HCT116 (cell line): ENCODE measurements around the gene CALCOCO1. TPM values are rescaled to one million over a fixed set of nuclear protein-coding genes. Genes with fewer than 3 reads are reported as not detected.

Experiments
- ATAC-seq: fragments of 200-7000 bp; cut with Tn5 transposase; 2 replicates; pipeline ENCODE4 v1.9.1; 2020; ENCODE audit warnings: mild to moderate bottlenecking, moderate library complexity
- BruUV-seq: library from RNA; stranded (reverse); fragments of 400-500 nt; replicated peaks from 2 replicates; lab custom pipeline; 2021; lab: Mats Ljungman, UMichigan
- CTCF ChIA-PET: fragments of 300-600 bp; sonication (Branson Sonifier 250); formaldehyde crosslinking; loops from one replicate; lab custom pipeline; 2021; ENCODE audit warnings: antibody characterized with exemption; lab: Charles Lee
- POLR2A ChIA-PET: fragments of 300-600, 350-600 bp; sonication (Branson Sonifier 250); formaldehyde crosslinking; loops from one replicate; lab custom pipeline; 2021; ENCODE audit warnings: antibody characterized with exemption; lab: Charles Lee
- RAD21 ChIA-PET, 2 experiments: fragments of 300-600 bp; sonication (Branson Sonifier 250); formaldehyde crosslinking; loops; one replicate each; lab custom pipeline; 2023; ENCODE audit warnings: low total read pairs in 2 of 2; ENCODE audit not compliant: uncharacterized antibody in 2 of 2, unreplicated experiment in 2 of 2, low non-redundant PET in 1 of 2; lab: Charles Lee
- DNase-seq: peaks from one replicate; pipeline ENCODE4 v3.0.0-alpha.2; 2010; ENCODE audit warnings: low read depth, low spot score
- H2AFZ ChIP-seq: fragments of 200-600 bp; shearing (Covaris generic), sonication (generic); 2 replicates; pipeline ENCODE4 v1.6.1; 2017; ENCODE audit warnings: low read depth, mixed run types, mixed read lengths, antibody characterized with exemption, low read length; ENCODE audit not compliant: poor library complexity, severe bottlenecking
- H3K27ac ChIP-seq: 2 replicates; pipeline ENCODE4 v1.5.1; 2012; ENCODE audit warnings: low read depth, low read length
- H3K27me3 ChIP-seq: fragments of 200-600 bp; sonication (generic); 2 replicates; pipeline ENCODE4 v1.6.1; 2016; ENCODE audit warnings: mixed run types, low read length, mixed read lengths; ENCODE audit not compliant: insufficient read depth
- H3K36me3 ChIP-seq, 2 experiments: fragments of 200-500 bp in 1 of 2; fragments of 200-600 bp in 1 of 2; sonication (Bioruptor generic) in 1 of 2; sonication (generic) in 1 of 2; 2 replicates each; pipeline versions ENCODE4 v1.5.1 to v1.6.1; 2014 to 2016; ENCODE audit warnings: low read length in 2 of 2, inconsistent platforms in 1 of 2, mixed read lengths in 1 of 2, mixed run types in 1 of 2; ENCODE audit not compliant: insufficient read depth in 2 of 2, control insufficient read depth in 1 of 2
- H3K4me1 ChIP-seq, 2 experiments: fragments of 200-600 bp in 1 of 2; sonication (generic) in 1 of 2; 2 replicates each; pipeline versions ENCODE4 v1.5.1 to v1.6.1; 2012 to 2017; ENCODE audit warnings: low read length in 2 of 2, inconsistent platforms in 1 of 2, mild to moderate bottlenecking in 1 of 2, mixed read lengths in 1 of 2, mixed run types in 1 of 2, moderate library complexity in 1 of 2; ENCODE audit not compliant: insufficient read depth in 2 of 2, control insufficient read depth in 1 of 2
- H3K4me2 ChIP-seq: fragments of 200-600 bp; sonication (generic); 2 replicates; pipeline ENCODE4 v1.6.1; 2017; ENCODE audit warnings: mixed run types, low read length, mixed read lengths
- H3K4me3 ChIP-seq, 2 experiments: fragments of 200-600 bp in 1 of 2; sonication (generic) in 1 of 2; replicated peaks in 1 of 2; 2 replicates each; pipeline ENCODE4 v1.5.1; 2011 to 2016; ENCODE audit warnings: low read length in 2 of 2, control low read depth in 1 of 2, low read depth in 1 of 2, mild to moderate bottlenecking in 1 of 2, mixed read lengths in 1 of 2, mixed run types in 1 of 2
- H3K79me2 ChIP-seq: fragments of 200-600 bp; sonication (generic); 2 replicates; pipeline ENCODE4 v1.6.1; 2017; ENCODE audit warnings: mild to moderate bottlenecking, mixed run types, low read length, moderate library complexity, mixed read lengths; ENCODE audit not compliant: insufficient read depth
- H3K9ac ChIP-seq: fragments of 200-600 bp; sonication (generic); 2 replicates; pipeline ENCODE4 v1.6.1; 2016; ENCODE audit warnings: low read length, mixed read lengths
- H3K9me2 ChIP-seq: fragments of 200-600 bp; sonication (generic), shearing (Covaris generic); 2 replicates; pipeline ENCODE4 v1.6.1; 2017; ENCODE audit warnings: mixed run types, mild to moderate bottlenecking, moderate library complexity; ENCODE audit not compliant: insufficient read depth
- H3K9me3 ChIP-seq, 2 experiments: fragments of 200-500 bp in 1 of 2; fragments of 200-600 bp in 1 of 2; sonication (Bioruptor generic) in 1 of 2; sonication (generic) in 1 of 2; 2 replicates each; pipeline ENCODE4 v1.6.1; 2014 to 2017; ENCODE audit warnings: low read length in 2 of 2, mixed read lengths in 2 of 2, inconsistent platforms in 1 of 2, low read depth in 1 of 2, mild to moderate bottlenecking in 1 of 2, mixed run types in 1 of 2, moderate library complexity in 1 of 2; ENCODE audit not compliant: control insufficient read depth in 1 of 2, insufficient read depth in 1 of 2
- H4K20me1 ChIP-seq: fragments of 200-600 bp; sonication (generic), shearing (Covaris generic); 2 replicates; pipeline ENCODE4 v1.6.1; 2017; ENCODE audit warnings: mixed run types, mild to moderate bottlenecking, moderate library complexity; ENCODE audit not compliant: insufficient read depth
- EZH2 ChIP-seq: fragments of 200-600 bp; sonication (generic); IDR thresholded peaks from 2 replicates; pipeline ENCODE4 v1.6.1; 2017; ENCODE audit warnings: antibody characterized with exemption, mixed run types
- JUND ChIP-seq: IDR thresholded peaks from 2 replicates; pipeline ENCODE4 v1.6.1; 2012
- POLR2A ChIP-seq: IDR thresholded peaks from 2 replicates; pipeline ENCODE4 v1.7.0; 2011; ENCODE audit warnings: borderline replicate concordance; ENCODE audit not compliant: insufficient read depth, insufficient read length; ENCODE audit errors: extremely low read depth
- RAD21 ChIP-seq: IDR thresholded peaks from 2 replicates; pipeline ENCODE4 v1.6.1; 2012; ENCODE audit warnings: low read depth, mild to moderate bottlenecking
- SIN3A ChIP-seq: IDR thresholded peaks from 2 replicates; pipeline ENCODE4 v1.6.1; 2012; ENCODE audit warnings: low read depth
- SP1 ChIP-seq: IDR thresholded peaks from 2 replicates; pipeline ENCODE4 v1.6.1; 2012; ENCODE audit warnings: low read depth
- SRF ChIP-seq: IDR thresholded peaks from 2 replicates; pipeline ENCODE4 v1.6.1; 2012; ENCODE audit warnings: low read depth
- TCF7L2 ChIP-seq: IDR thresholded peaks from 2 replicates; pipeline ENCODE4 v1.7.0; 2011; ENCODE audit warnings: borderline replicate concordance, inconsistent platforms; ENCODE audit not compliant: insufficient read depth, insufficient read length; ENCODE audit errors: extremely low read depth
- YY1 ChIP-seq: IDR thresholded peaks from 2 replicates; pipeline ENCODE4 v1.6.1; 2011; ENCODE audit warnings: low read length, low read depth, moderate library complexity, mild to moderate bottlenecking; ENCODE audit not compliant: insufficient replicate concordance; ENCODE audit errors: extremely low read depth
- ZFX ChIP-seq: fragments of 450-650 bp; IDR thresholded peaks from 2 replicates; pipeline ENCODE4 v1.6.1; 2017
- intact Hi-C: fragments of 100-400 bp; cut with micrococcal nuclease; formaldehyde crosslinking; loops from 2 replicates; pipeline ENCODE4 v1.10.0; 2022
- total RNA-seq: library from RNA; stranded (reverse); gene quantifications from one replicate; pipeline ENCODE4 v1.2.1, GENCODE V29; 2021; ENCODE audit not compliant: unreplicated experiment
- TF ChIP-seq, protein P1 (sequence below), 3 experiments: fragments of 200-600 bp in 1 of 3; sonication (generic) in 1 of 3; IDR thresholded peaks in 2 of 3; conservative IDR thresholded peaks in 1 of 3; 2 replicates each; pipeline ENCODE4 v1.5.1; 2012 to 2017; ENCODE audit warnings: low read depth in 2 of 3, low read length in 2 of 3, antibody characterized with exemption in 1 of 3, borderline replicate concordance in 1 of 3, control low read depth in 1 of 3, mild to moderate bottlenecking in 1 of 3, mixed read lengths in 1 of 3, mixed run types in 1 of 3, moderate library complexity in 1 of 3; ENCODE audit not compliant: insufficient read depth in 1 of 3
- TF ChIP-seq, protein P2 (sequence below): IDR thresholded peaks from 2 replicates; pipeline ENCODE4 v1.6.1; 2012
- TF ChIP-seq, protein P3 (sequence below): IDR thresholded peaks from 2 replicates; pipeline ENCODE4 v1.6.1; 2011; ENCODE audit warnings: mild to moderate bottlenecking, low read length, moderate library complexity; ENCODE audit not compliant: insufficient replicate concordance; ENCODE audit errors: extremely low read depth

CALCOCO1 gene
- total RNA-seq, 1 experiment from 2014 or later: 42.6 TPM

DNA sequence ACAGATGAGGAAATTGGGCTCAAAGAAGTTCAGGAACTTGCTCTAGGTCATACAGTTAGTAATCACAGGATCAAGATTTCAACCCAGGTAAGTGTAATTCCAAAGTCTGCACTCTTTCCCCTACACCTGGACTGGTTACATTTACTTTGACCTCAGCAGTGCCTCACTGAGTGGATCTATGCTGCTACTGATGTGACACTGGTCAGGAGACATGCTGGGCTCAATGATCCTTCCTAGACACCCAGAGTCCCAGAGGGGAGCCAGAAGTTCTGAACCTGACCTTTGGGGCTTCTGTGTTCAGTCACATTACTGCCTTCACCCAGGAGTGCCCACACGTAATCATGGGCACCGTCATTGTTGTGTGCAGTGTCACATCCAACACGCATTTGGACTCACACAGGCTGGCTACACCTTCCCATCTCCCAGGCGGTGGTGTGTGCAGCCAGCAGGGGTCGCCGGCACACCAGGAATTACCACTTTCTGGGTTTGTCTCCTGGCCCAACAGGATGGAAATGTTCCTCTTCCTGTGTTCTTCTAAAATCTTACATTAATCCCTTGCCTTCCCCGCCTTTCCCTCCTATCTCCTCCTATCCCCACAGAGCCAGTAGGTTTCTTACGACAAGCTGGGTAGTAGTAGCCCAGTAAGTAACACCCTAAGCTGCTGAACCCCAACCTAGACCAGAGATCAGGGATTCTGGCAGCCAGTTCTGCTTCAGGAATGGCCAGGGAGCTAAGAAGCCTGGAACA, 25.6 kb downstream of the CALCOCO1 start:
- Histone ChIP-seq H2AFZ (peak overlapping the region; percentile 93), H3K9me2 (no peaks in the 10 kb centered on the region), H3K4me3 (no peak overlapping the region), H3K79me2 (no peaks in the 10 kb centered on the region), H3K9ac (no peak overlapping the region; the same call in 1 of the 2 replicates), H3K4me1 (peaks cover under 1 to 8% of the 10 kb centered on the region in 2 experiments; a peak in 2 of 4 replicates), H3K9me3 (no peaks in the 10 kb centered on the region), H3K4me2 (peak overlapping the region; percentile 51), H3K36me3 (no peaks in the 10 kb centered on the region), H3K27ac (no peak overlapping the region), H3K27me3 (peaks cover 8% of the 10 kb centered on the region), H4K20me1 (no peaks in the 10 kb centered on the region)
- ChIA-PET RAD21 (interaction anchor here (0.6 to 1.5 kb wide), 5 partner anchors 42 to 56 kb away, joined by 4 to 8 read pairs (median 6); no protein-coding TSS in a partner anchor), POLR2A (interaction anchor here (0.8 kb wide), 1 partner anchor 42 kb away, joined by 5 read pairs; no protein-coding TSS in a partner anchor), CTCF (interaction anchor here (0.6 to 2.9 kb wide), 12 partner anchors 25 to 513 kb away, joined by 3 to 146 read pairs (median 4); partner anchors contain the start of gene CALCOCO1)
- TF ChIP-seq POLR2A (no peak), RAD21 (peak; percentile 98)
- TF ChIP-seq, protein P1, sequence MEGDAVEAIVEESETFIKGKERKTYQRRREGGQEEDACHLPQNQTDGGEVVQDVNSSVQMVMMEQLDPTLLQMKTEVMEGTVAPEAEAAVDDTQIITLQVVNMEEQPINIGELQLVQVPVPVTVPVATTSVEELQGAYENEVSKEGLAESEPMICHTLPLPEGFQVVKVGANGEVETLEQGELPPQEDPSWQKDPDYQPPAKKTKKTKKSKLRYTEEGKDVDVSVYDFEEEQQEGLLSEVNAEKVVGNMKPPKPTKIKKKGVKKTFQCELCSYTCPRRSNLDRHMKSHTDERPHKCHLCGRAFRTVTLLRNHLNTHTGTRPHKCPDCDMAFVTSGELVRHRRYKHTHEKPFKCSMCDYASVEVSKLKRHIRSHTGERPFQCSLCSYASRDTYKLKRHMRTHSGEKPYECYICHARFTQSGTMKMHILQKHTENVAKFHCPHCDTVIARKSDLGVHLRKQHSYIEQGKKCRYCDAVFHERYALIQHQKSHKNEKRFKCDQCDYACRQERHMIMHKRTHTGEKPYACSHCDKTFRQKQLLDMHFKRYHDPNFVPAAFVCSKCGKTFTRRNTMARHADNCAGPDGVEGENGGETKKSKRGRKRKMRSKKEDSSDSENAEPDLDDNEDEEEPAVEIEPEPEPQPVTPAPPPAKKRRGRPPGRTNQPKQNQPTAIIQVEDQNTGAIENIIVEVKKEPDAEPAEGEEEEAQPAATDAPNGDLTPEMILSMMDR (IDR thresholded peaks at IDR 0.05 in 2 of 3, conservative IDR thresholded peaks at IDR 0.05 in 1 of 3; ENCODE audit: borderline replicate concordance in 1 of 3, insufficient read depth in 1 of 3, low read depth in 2 of 3, low read length in 2 of 3): peak; percentile 89 to 98 (median 90)
- BruUV-seq: no TSS peak
- intact Hi-C loops: loop anchor here (1.0 to 5.0 kb wide), 2 partner anchors 45 to 516 kb away; no protein-coding TSS in a partner anchor
- DNase-seq: peak; percentile 60
- peak; percentile 99 for ATAC-seq

DNA sequence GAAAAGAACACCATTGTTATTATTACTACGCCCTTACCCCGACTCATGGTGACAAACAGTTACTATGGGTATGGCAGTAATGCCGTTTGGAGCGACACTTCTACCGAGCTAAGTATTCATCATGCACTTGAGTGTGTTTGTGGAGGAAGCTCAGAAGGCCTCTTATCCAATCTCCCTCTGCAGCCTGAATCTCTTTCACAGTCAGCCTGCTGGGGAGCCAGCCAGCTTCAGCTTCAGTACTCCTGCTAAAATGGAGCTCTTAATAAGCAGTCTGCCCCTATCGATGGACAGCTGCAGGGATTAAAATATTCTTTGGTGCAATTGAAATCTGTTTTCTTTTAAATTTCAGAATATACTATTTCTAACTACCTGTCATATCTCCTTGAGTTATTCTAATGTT, 26.7 kb downstream of the CALCOCO1 start:
- Histone ChIP-seq H3K9me2 (no peaks in the 10 kb centered on the region), H3K9me3 (no peaks in the 10 kb centered on the region), H2AFZ (no peak overlapping the region), H3K36me3 (no peaks in the 10 kb centered on the region), H3K27me3 (peaks cover 8% of the 10 kb centered on the region), H3K9ac (no peak overlapping the region), H3K4me2 (no peak overlapping the region), H4K20me1 (no peaks in the 10 kb centered on the region), H3K4me3 (no peak overlapping the region), H3K79me2 (no peaks in the 10 kb centered on the region), H3K4me1 (peaks cover 7 to 18% of the 10 kb centered on the region in 2 experiments), H3K27ac (no peak overlapping the region)
- ATAC-seq: no peak
- BruUV-seq: no TSS peak
- ChIA-PET POLR2A (interaction anchor here (1.3 kb wide), 1 partner anchor 45 kb away, joined by 4 read pairs; no protein-coding TSS in a partner anchor), RAD21 (interaction anchor here (0.9 to 1.2 kb wide), 3 partner anchors 43 to 47 kb away, joined by 3 read pairs; no protein-coding TSS in a partner anchor), CTCF (interaction anchor here (1.4 to 2.7 kb wide), 2 partner anchors 45 to 57 kb away, joined by 5 to 59 read pairs; no protein-coding TSS in a partner anchor)
- intact Hi-C loops: loop anchor here (5.0 kb wide), 1 partner anchor 517 kb away; no protein-coding TSS in a partner anchor
- no peak for DNase-seq
- no peak for TF ChIP-seq YY1
- no peak for TF ChIP-seq SRF
- TF ChIP-seq RAD21: no peak
- no peak for TF ChIP-seq POLR2A
- TF ChIP-seq, protein P2, sequence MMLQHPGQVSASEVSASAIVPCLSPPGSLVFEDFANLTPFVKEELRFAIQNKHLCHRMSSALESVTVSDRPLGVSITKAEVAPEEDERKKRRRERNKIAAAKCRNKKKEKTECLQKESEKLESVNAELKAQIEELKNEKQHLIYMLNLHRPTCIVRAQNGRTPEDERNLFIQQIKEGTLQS: no peak
- no peak for TF ChIP-seq SP1
- TF ChIP-seq SIN3A: no peak
- TF ChIP-seq EZH2: no peak
- TF ChIP-seq, protein P3, sequence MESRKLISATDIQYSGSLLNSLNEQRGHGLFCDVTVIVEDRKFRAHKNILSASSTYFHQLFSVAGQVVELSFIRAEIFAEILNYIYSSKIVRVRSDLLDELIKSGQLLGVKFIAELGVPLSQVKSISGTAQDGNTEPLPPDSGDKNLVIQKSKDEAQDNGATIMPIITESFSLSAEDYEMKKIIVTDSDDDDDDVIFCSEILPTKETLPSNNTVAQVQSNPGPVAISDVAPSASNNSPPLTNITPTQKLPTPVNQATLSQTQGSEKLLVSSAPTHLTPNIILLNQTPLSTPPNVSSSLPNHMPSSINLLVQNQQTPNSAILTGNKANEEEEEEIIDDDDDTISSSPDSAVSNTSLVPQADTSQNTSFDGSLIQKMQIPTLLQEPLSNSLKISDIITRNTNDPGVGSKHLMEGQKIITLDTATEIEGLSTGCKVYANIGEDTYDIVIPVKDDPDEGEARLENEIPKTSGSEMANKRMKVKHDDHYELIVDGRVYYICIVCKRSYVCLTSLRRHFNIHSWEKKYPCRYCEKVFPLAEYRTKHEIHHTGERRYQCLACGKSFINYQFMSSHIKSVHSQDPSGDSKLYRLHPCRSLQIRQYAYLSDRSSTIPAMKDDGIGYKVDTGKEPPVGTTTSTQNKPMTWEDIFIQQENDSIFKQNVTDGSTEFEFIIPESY: no peak
- TF ChIP-seq JUND: no peak
- no peak for TF ChIP-seq ZFX
- TF ChIP-seq TCF7L2: no peak
